Muscle of arm (tissue), 12 donors: ENCODE measurements around the gene PHACTR3. TPM values are rescaled to one million over a fixed set of nuclear protein-coding genes. Genes with fewer than 3 reads are reported as not detected.
"Not testable (repeated sequence)": the region's sequence is repeated elsewhere in the genome, so short reads cannot be mapped to it uniquely, and the experiment has no call there.

Source experiments
- DNase-seq: peaks from one replicate; pipeline ENCODE4 v3.0.0-alpha.2; 2013
- polyA plus RNA-seq, 12 donors: library from polyadenylated mRNA; unstranded; fragments of 120-200 nt; gene quantifications; one replicate each; pipeline ENCODE4 v1.2.1, GENCODE V29; 2013; ENCODE audit not compliant: insufficient read length in 12 of 12

PHACTR3 gene
- polyA plus RNA-seq, 12 donors, result 4.4 to 22.4 (median 9.2) TPM; not detected in 1

DNA sequence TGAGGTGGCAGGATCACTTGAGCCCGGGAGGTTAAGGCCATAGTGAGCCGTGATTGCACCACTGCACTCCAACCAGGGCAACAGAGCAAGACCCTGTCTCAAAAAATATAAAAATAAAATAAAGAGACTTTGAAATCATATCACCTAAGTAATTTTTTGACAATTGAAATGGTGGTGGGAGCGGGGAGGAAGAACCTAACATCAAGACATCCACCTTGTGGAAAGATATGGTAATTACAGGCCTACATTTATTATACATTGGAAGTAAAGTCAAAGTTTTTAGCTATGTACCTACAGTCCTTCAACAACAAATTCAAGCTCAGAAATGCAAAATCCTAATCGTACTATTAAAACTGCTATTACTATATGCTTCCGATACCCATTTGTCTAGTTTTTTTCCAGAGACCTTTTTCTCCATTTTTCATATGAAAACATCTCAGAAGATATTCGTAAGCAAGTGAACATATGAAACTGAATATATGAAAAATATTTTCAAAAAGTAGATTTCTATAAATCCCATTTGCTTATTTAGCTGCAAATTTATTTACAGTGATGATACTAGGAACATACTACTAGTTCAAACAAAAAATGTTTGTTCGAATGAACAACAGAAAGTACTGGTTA is 245.8 kb downstream of the PHACTR3 start:
- DNase-seq, result peak; percentile 33

DNA sequence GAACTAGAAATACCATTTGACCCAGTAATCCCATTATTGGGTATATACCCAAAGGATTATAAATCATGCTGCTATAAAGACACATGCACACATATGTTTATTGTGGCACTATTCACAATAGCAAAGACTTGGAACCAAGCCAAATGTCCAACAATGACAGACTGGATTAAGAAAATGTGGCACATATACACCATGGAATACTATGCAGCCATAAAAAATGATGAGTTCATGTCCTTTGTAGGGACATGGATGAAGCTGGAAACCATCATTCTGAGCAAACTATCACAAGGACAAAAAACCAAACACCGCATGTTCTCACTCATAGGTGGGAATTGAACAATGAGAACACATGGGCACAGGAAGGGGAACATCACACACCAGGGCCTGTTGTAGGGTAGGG is 252.2 kb downstream of the PHACTR3 start:
- not testable (repeated sequence) for DNase-seq

DNA sequence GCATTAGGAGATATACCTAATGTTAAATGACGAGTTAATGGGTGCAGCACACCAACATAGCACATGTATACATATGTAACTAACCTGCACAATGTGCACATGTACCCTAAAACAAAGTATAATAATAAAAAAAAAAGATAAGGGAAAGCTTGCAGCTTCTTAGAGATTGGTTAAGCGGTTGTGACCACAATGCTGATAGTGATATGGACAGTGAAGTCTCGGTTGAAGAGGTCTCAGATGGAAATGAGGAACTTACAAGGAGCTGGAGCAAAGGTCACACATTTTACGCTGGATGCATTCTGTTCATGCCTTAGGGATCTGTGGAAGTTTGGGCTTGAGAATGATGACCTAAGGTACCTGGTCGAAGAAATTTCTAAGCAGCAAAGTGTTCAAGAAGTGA is 252.6 kb downstream of the PHACTR3 start:
- not testable (repeated sequence) for DNase-seq

DNA sequence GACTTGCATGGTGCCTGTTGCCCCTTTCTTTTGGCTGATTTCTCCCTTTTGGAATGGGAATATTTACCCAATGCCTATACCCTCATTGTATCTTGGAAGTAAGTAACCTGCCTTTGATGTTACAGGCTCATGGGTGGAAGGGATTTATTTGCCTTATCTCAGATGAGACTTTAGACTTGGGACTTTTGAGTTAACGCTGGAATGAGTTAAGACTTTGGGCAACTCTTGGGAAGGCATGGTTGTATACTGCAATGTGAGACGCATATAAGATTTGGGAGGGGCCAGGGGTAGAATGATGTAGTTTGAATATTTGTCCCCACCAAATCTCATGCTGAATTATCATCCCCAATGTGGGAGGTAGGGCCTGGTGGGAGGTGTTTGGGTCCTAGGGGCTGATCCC is 253.6 kb downstream of the PHACTR3 start:
- no peak for DNase-seq

DNA sequence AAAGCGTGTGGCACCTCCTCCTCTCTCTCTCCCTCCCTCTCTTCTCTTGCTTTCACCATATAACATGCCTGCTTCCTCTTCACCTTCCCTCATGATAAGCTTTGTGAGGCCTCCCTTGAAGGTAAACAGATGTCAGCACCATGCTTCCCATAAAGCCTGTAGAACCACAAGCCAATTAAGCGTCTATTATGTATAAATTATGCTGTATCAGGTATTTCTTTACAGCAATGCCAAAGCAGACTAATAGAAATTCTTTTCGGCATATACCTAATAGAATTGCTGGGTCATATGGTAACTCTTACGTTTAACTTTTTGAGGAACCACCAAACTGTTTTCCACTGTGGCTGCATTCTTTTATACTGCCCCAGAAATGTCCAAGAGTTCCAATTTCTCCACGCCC is 254.1 kb downstream of the PHACTR3 start:
- DNase-seq, result no peak

DNA sequence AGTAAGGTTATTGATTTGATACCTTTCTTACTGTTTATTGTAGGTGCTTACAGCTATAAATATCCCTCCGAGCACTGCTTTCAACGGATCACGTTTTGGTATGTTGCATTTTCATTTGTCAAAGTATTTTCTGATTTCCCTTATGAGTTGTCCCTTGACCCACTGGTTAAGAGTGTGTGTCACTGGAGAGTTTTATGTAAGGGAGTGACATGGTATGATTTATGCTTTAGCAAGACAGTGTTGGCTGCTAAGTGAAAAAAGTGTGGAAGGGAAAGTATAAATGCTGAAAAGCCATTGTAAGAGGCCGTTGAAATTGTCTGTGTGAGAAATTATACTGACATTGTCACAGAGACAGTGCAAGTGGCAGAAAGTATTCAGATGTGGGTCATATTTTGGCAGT is 257.1 kb downstream of the PHACTR3 start:
- no peak for DNase-seq

DNA sequence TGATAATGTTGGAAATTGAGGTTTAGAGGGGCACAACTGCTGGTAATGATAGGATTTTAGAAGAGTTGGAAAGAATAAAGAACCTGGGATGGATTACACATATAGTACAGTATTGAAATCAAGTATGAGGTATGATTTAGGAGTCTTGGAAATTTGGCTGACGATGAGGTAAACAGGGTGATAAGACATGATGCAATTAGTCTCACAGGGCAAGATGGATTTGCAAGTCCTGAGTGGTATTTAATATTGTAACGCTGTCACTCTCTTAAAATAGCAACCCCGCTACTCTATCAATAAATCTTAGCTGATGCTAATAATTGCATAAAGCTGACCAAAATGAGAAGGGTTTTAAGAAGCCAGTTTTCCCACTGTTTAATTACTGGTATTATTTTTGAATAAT is 258.7 kb downstream of the PHACTR3 start:
- DNase-seq, result no peak

DNA sequence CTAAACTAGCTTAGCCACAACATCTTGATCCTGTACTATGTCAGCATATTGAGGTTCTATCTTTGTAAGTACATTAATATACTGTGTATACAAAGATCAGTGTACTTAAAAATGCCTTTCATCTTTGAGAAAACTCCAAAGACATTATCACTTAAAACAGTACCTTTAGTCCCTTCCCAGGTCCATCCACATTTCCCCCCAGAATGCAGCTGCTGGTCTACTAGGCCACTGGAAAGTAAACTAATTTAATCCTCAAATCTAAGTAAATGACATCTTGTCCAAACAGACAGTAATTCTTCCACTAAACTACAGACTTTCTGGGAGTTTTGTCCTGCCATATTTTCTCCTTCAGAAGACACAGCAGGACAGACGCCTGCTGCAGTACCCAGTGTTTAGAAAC is 260.4 kb downstream of the PHACTR3 start:
- DNase-seq, result no peak

DNA sequence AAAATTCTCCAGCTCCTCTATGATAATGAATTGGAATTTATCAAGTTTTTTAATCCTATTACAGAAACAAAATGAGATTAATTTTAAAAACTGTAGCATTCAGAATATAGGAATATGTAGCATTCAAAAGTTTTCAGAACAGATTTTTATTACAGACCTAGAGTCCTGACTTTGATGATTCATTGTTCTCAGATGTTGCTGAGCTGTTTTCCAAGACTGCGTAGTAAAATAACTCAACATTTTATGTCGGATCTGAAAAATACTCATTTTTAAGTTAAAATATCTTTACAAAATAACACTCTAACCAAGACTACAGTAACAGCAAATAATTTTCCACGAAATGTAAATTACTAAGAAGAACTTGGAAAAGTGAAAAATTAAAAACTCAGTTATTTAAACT is 262.0 kb downstream of the PHACTR3 start:
- no peak for DNase-seq

DNA sequence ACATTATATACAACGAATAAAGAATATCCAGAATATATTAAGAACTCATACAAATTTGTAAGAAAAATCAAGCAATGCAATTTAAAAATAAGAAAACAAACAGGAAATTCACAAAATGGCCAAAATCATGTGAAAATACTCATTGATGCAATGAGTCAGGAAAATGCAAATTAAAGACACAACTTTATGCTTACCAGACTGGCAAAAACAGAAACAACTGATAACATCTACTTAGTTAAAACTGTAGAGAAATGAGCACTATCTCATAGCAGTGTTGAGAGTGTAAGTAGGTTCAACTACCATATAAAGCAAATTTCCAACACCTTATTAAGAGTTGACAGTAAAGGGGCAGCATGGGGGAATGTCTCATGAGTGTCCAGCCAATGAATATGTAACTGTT is 266.8 kb downstream of the PHACTR3 start:
- DNase-seq, result no peak

DNA sequence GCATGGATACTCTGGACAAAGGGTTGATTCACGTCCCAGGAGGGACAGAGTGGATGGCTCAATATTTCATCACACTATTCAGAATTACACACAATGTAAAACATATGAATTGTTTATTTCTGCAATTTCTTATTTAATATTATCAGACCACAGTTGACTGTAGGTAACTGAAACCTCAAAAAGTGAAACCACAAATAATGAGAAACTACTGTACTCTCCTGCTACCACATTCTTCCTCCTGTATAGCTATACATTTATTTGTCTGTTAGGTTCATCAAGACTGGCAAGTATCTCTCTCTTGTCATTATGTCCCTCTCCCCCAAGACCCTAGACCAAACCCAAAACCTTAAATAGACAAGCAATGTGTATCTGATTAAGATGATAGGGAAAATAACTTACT is 269.1 kb downstream of the PHACTR3 start:
- no peak for DNase-seq

DNA sequence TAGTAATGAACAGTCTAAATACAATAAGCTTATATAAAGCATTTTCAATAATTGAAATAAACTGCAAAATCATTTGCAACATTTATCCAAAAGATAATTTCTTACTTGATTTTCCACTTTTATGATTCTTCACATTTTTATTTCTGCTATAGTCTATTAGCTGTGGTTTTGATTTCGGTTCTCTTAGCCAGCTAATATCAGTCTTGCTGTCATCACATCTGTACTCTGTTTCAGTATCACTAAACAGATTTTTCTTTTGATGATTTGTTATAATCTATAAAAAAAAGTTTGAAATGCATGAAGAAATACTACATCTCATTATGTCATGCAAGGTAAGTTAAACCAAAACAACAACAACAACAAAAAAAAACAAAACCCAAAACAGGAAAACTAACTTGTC is 275.9 kb downstream of the PHACTR3 start:
- DNase-seq, result no peak

DNA sequence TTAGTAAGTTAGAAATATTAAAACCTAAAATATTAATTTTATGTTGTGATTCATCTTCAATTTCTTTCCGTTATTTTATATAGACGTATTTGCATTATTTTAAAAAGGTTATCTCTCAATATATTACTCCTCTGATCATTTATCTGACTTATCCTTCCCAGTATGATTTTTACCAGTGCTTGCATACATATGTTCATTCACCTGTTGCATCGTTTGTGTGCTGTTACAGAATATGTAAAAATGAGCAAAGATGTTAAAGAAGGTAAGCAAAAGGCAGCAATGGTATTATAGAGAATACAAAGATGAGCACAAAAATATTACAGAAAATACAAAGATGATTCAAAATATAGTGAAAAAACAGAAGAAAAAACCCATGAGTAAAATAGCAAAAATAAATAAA is 280.2 kb downstream of the PHACTR3 start:
- no peak for DNase-seq

DNA sequence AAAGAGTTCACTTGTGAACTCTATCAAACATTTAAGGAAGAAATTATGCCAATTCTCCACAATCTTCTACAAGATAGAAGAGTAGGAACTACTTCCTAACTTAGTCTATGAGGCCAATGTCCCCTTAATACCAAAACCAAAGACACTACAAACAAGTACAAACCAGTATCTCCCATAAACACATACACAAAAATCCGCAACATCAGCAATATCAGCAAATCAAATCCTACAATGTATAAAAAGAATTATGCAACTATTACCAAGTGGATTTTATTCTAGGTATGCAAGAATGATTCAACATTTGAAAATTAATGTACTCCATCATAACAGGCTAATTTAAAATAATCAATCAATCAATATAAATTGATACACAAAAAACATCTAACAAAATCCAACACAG is 283.7 kb downstream of the PHACTR3 start:
- no peak for DNase-seq

DNA sequence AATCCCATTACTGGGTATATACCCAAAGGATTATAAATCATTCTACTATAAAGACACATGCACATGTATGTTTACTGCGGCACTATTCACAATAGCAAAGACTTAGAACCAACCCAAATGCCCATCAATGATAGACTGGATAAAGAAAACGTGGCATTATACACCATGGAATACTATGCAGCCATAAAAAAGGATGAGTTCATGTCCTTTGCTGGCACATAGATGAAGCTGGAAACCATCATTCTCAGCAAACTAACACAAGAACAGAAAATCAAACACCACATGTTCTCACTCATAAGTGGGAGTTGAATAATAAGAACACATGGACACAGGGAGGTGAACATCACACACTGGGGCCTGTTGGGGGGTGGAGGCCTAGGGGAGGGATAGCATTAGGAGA is 285.7 kb downstream of the PHACTR3 start:
- DNase-seq, result not testable (repeated sequence)

DNA sequence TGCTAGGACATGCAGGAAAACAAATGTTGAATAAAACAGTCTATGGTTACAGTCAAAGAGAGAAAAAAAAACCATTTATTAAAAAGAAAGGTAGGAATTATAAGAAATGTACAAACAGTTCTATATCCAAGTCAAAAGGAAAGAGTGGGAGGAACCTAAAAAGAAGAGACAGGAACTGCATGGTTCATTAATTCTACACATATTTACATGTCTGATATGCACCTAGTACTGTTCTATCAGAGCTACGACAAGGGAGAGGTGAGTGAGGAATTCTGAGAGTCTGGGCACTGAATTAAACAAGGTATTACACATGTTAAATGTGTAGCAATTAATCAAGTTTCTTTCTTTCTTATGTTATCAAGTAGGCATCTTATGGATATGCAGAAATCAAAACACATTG is 287.2 kb downstream of the PHACTR3 start:
- DNase-seq, result no peak

DNA sequence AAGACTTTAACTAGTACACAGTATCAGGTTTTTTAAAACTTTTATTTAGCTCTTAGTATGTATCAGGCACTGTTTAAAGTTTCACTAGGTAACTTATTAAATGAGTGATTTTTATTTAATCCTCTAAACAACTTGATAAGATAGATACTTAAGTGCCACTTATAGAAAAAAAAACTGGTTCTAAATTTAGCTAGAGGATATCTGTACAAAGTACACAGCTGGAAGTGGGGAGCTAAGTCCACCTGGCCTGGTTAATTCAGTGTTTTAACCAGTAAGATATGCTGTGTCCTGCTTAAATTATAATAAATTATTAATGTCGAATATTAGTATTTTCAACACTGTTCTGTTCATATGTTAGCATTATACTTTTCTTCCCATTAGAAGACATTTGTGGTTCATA is 291.6 kb downstream of the PHACTR3 start:
- DNase-seq, result no peak
